B cell (primary cell): ENCODE data around the gene ROR2. TPM values are rescaled to one million over a fixed set of nuclear protein-coding genes. Genes with fewer than 3 reads are reported as not detected.

Experiments used
- ATAC-seq: fragments of 200-7000 bp; cut with Tn5 transposase; one replicate; pipeline ENCODE4 v1.10.0; 2021; ENCODE audit warnings: low read depth, mild to moderate bottlenecking, moderate number of reproducible peaks, moderate library complexity
- CTCF ChIA-PET: fragments of 350-600 bp; sonication (Branson Sonifier 250); formaldehyde crosslinking; loops from one replicate; lab custom pipeline; 2021; ENCODE audit warnings: antibody characterized with exemption, inconsistent platforms; lab: Charles Lee
- POLR2A ChIA-PET: fragments of 350-600 bp; sonication (Branson Sonifier 250); formaldehyde crosslinking; loops from one replicate; lab custom pipeline; 2021; ENCODE audit warnings: antibody characterized with exemption; lab: Charles Lee
- DNase-seq: peaks from one replicate; pipeline ENCODE4 v3.0.0; 2013
- H2AFZ ChIP-seq: 2 replicates; pipeline ENCODE4 v1.6.1; 2012; ENCODE audit warnings: mild to moderate bottlenecking, low read depth, low read length; ENCODE audit not compliant: insufficient read depth, poor library complexity, severe bottlenecking
- H3K27ac ChIP-seq, 2 donors: 1 replicate in 1 of 2; 2 replicates in 1 of 2; pipeline ENCODE4 v1.5.1; 2012 to 2013; ENCODE audit warnings: low read length in 2 of 2, mild to moderate bottlenecking in 2 of 2, moderate library complexity in 1 of 2
- H3K27me3 ChIP-seq, 4 experiments: fragments of 200-600 bp in 1 of 4; sonication (generic) in 1 of 4; replicated peaks in 1 of 4; 1 replicate in 2 of 4; 2 replicates in 2 of 4; pipeline versions ENCODE4 v1.6.1 to v1.7.0; 2013 to 2016; ENCODE audit warnings: low read length in 3 of 4, mild to moderate bottlenecking in 2 of 4, mixed read lengths in 1 of 4, moderate library complexity in 1 of 4; ENCODE audit not compliant: insufficient read depth in 4 of 4, control insufficient read depth in 3 of 4; ENCODE audit errors: control extremely low read depth in 1 of 4
- H3K36me3 ChIP-seq, 2 experiments: replicated peaks in 1 of 2; 1 replicate in 1 of 2; 2 replicates in 1 of 2; pipeline versions ENCODE4 v1.6.1 to v1.7.1; 2013; ENCODE audit warnings: low read length in 1 of 2; ENCODE audit not compliant: insufficient read depth in 2 of 2, control insufficient read depth in 1 of 2; ENCODE audit errors: control extremely low read depth in 1 of 2, extremely low read depth in 1 of 2
- H3K4me1 ChIP-seq, 2 donors: fragments of 200-600 bp in 1 of 2; sonication (generic) in 1 of 2; 1 replicate in 1 of 2; 2 replicates in 1 of 2; pipeline versions ENCODE4 v1.5.1 to v1.6.1; 2013 to 2017; ENCODE audit warnings: low read length in 2 of 2; ENCODE audit not compliant: control insufficient read depth in 2 of 2, insufficient read depth in 2 of 2
- H3K4me2 ChIP-seq: replicated peaks from 2 replicates; pipeline ENCODE3; 2012; ENCODE audit warnings: mild to moderate bottlenecking, low read depth, low read length; ENCODE audit not compliant: poor library complexity, severe bottlenecking
- H3K4me3 ChIP-seq, 5 experiments: fragments of 200-600 bp in 1 of 5; sonication (generic) in 1 of 5; 1 replicate in 3 of 5; 2 replicates in 2 of 5; pipeline versions ENCODE4 v1.5.1 to v1.7.0; 2011 to 2016; ENCODE audit warnings: low read length in 4 of 5, mild to moderate bottlenecking in 4 of 5, low read depth in 2 of 5, control low read depth in 1 of 5, moderate library complexity in 1 of 5; ENCODE audit not compliant: insufficient read depth in 1 of 5; ENCODE audit errors: control extremely low read depth in 1 of 5, extremely low read depth in 1 of 5
- H3K79me2 ChIP-seq: fragments of 200-600 bp; sonication (generic); one replicate; pipeline ENCODE4 v1.6.0; 2016; ENCODE audit warnings: low read length; ENCODE audit not compliant: control insufficient read depth, insufficient read depth
- H3K9ac ChIP-seq: fragments of 200-600 bp; sonication (generic); 2 replicates; pipeline ENCODE4 v1.6.1; 2017; ENCODE audit warnings: mild to moderate bottlenecking, low read length, moderate library complexity
- H3K9me3 ChIP-seq, 3 donors: one replicate each; pipeline versions ENCODE4 v1.6.1 to v1.7.1; 2013; ENCODE audit warnings: low read length in 2 of 3; ENCODE audit not compliant: control insufficient read depth in 2 of 3, insufficient read depth in 1 of 3; ENCODE audit errors: control extremely low read depth in 1 of 3
- H4K20me1 ChIP-seq: 2 replicates; pipeline ENCODE4 v1.6.0; 2012; ENCODE audit warnings: mild to moderate bottlenecking, low read length; ENCODE audit not compliant: insufficient read depth, control insufficient read depth, poor library complexity, severe bottlenecking
- H3K27ac Mint-ChIP-seq: one replicate; pipeline ENCODE4 v1.8.0; 2021; ENCODE audit warnings: mixed read lengths
- H3K27me3 Mint-ChIP-seq: one replicate; pipeline ENCODE4 v1.8.0; 2021; ENCODE audit warnings: mixed read lengths
- H3K4me1 Mint-ChIP-seq: one replicate; pipeline ENCODE4 v1.8.0; 2021; ENCODE audit warnings: mixed read lengths
- H3K4me3 Mint-ChIP-seq: one replicate; pipeline ENCODE4 v1.8.0; 2021; ENCODE audit warnings: mixed read lengths
- H3K9me3 Mint-ChIP-seq: one replicate; pipeline ENCODE4 v1.8.0; 2022; ENCODE audit warnings: mixed read lengths; ENCODE audit not compliant: insufficient read depth
- CTCF ChIP-seq: fragments of 200-600 bp; IDR thresholded peaks from one replicate; pipeline ENCODE4 v1.8.0; 2022; ENCODE audit warnings: antibody characterized with exemption, mild to moderate bottlenecking
- EZH2 ChIP-seq: IDR thresholded peaks from 2 replicates; pipeline ENCODE4 v1.6.1; 2012; ENCODE audit warnings: borderline replicate concordance, low read depth, mild to moderate bottlenecking, moderate library complexity, low read length; ENCODE audit not compliant: insufficient read depth, poor library complexity, severe bottlenecking
- WGBS: methylation state at CpG from one replicate; pipeline ENCODE4 v1.1.5; 2013; ENCODE audit warnings: missing lambda C conversion rate; ENCODE audit not compliant: insufficient coverage; 5-methylcytosine and 5-hydroxymethylcytosine counted together
- intact Hi-C: fragments of 100-400 bp; cut with micrococcal nuclease; formaldehyde crosslinking; loops from one replicate; pipeline ENCODE4 v1.10.0; 2022
- polyA plus RNA-seq: library from polyadenylated mRNA; depleted of rRNA; stranded (reverse); fragments of >200 nt; gene quantifications from 2 replicates; pipeline ENCODE4 v1.2.3, GENCODE V29; 2012
- total RNA-seq, 2 donors: library from RNA; stranded (reverse); fragments of 120-200 nt in 1 of 2; gene quantifications; 1 replicate in 1 of 2; 2 replicates in 1 of 2; pipeline versions ENCODE4 v1.2.3 to v1.2.4, GENCODE V29; 2013 to 2022

The ROR2 gene
- total and polyA plus RNA-seq, 2 donors (not counting 1 experiment from before 2014, with no cell fraction given) = 0.21 to 0.49 TPM

GRCh38 chr9:91949392-91949945 is 559 bp downstream of the ROR2 start:
- Histone ChIP-seq H3K27me3 (peaks cover 0 to 62% (median 41%) of the 10 kb centered on the region in 4 experiments), H3K4me2 (peak overlapping the region; percentile 69), H3K27ac (no peak overlapping the region), H2AFZ (peak overlapping the region; percentile 54), H3K9ac (no peak overlapping the region), H3K4me1 (peaks cover 15 to 23% of the 10 kb centered on the region in 2 donors), H4K20me1 (no peaks in the 10 kb centered on the region), H3K4me3 (no peak overlapping the region), H3K9me3 (peaks cover 0 to 10% (median 0%) of the 10 kb centered on the region in 3 donors), H3K36me3 (no peaks in the 10 kb centered on the region), H3K79me2 (no peaks in the 10 kb centered on the region)
- H3K4me1 Mint-ChIP-seq = peaks cover 9% of the 10 kb centered on the region
- no peaks in the 10 kb centered on the region for H3K9me3 Mint-ChIP-seq
- no peak for ATAC-seq
- TF ChIP-seq EZH2 (no peak), CTCF (no peak)
- H3K27ac Mint-ChIP-seq = no peak overlapping the region
- peaks cover 65% of the 10 kb centered on the region for H3K27me3 Mint-ChIP-seq
- ChIA-PET POLR2A (no interaction called here), CTCF (no interaction called here)
- WGBS = 8% methylated on average over 61 of the region's 61 CpGs
- peak overlapping the region; percentile 55 for H3K4me3 Mint-ChIP-seq
- DNase-seq = peak; percentile 7
- intact Hi-C loops = no loop called here

- Histone ChIP-seq H3K27me3 (peaks cover 0 to 56% (median 39%) of the 10 kb centered on the region in 4 experiments), H3K9ac (no peak overlapping the region), H3K79me2 (no peaks in the 10 kb centered on the region), H3K4me2 (peak overlapping the region; percentile 69), H3K9me3 (peaks cover 0 to 10% (median 0%) of the 10 kb centered on the region in 3 donors), H3K36me3 (no peaks in the 10 kb centered on the region), H3K4me1 (peaks cover 15 to 23% of the 10 kb centered on the region in 2 donors), H3K4me3 (peak overlapping the region in 2 of 5 experiments; percentile 7 to 14), H4K20me1 (no peaks in the 10 kb centered on the region), H2AFZ (peak overlapping the region; percentile 54), H3K27ac (no peak overlapping the region)
- DNase-seq (peak; percentile 16), ATAC-seq (no peak)
- intact Hi-C loops = no loop called here
- Mint-ChIP-seq H3K9me3 (no peaks in the 10 kb centered on the region), H3K27ac (no peak overlapping the region), H3K4me1 (peaks cover 9% of the 10 kb centered on the region), H3K27me3 (peaks cover 65% of the 10 kb centered on the region), H3K4me3 (no peak overlapping the region)
- ChIA-PET CTCF (no interaction called here), POLR2A (no interaction called here)
- TF ChIP-seq CTCF (no peak), EZH2 (no peak)
- WGBS = 4% methylated on average over 59 of the region's 66 CpGs
Measured at GRCh38 chr9:91948597-91949391, 1.2 kb downstream of the ROR2 start.
